A549 (cell line): Measurements from ENCODE around the gene RYR1. TPM values are rescaled to one million over a fixed set of nuclear protein-coding genes. Genes with fewer than 3 reads are reported as not detected.
A peak's percentile ranks its signal among the peaks of the same experiment; 100 is the strongest.

ENCODE experiments used
- ATAC-seq, 2 experiments: fragments of 200-7000 bp in 1 of 2; fragments of >200 bp in 1 of 2; cut with Nextera tagmentation in 1 of 2; cut with Tn5 transposase in 1 of 2; 3 replicates each; pipeline versions ENCODE4 v1.8.0 to v1.9.1; 2018 to 2020; ENCODE audit warnings: mild to moderate bottlenecking in 1 of 2, moderate library complexity in 1 of 2
- CTCF ChIA-PET: fragments of 300-600 bp; sonication (Branson Sonifier 250); formaldehyde crosslinking; extraction: SDS; loops from one replicate; lab custom pipeline; 2021; ENCODE audit warnings: antibody characterized with exemption, inconsistent platforms; lab: Yijun Ruan, JAX
- POLR2A ChIA-PET: fragments of 350-600 bp; formaldehyde crosslinking; extraction: SDS; loops from one replicate; lab custom pipeline; 2021; ENCODE audit warnings: antibody characterized with exemption, inconsistent platforms; lab: Yijun Ruan, JAX
- DNase-seq, 2 experiments: peaks; one replicate each; pipeline versions ENCODE4 v3.0.0 to v3.0.0-alpha.2; 2011 to 2016; ENCODE audit warnings: low read depth in 1 of 2, low spot score in 1 of 2
- FAIRE-seq: peaks from 2 replicates; lab custom pipeline; 2011; peaks lifted over from hg19 to GRCh38; lab: Jason Lieb, UNC
- H3K27ac ChIP-seq, 2 experiments: fragments of >200 bp; sonication (Bioruptor Twin); formaldehyde crosslinking; 3 replicates each; pipeline ENCODE4 v1.5.1; 2016 to 2017
- H3K4me1 ChIP-seq: fragments of >200 bp; sonication (Bioruptor Twin); formaldehyde crosslinking; 3 replicates; pipeline ENCODE4 v1.6.1; 2016
- H3K4me2 ChIP-seq: fragments of >200 bp; sonication (Bioruptor Twin); formaldehyde crosslinking; 3 replicates; pipeline ENCODE4 v1.6.1; 2016
- H3K4me3 ChIP-seq: fragments of >200 bp; sonication (Bioruptor Twin); formaldehyde crosslinking; 3 replicates; pipeline ENCODE4 v1.5.1; 2016
- H3K9me3 ChIP-seq: fragments of >200 bp; sonication (Bioruptor Twin); formaldehyde crosslinking; 3 replicates; pipeline ENCODE4 v1.6.1; 2016
- BHLHE40 ChIP-seq: IDR thresholded peaks from 2 replicates; pipeline ENCODE4 v1.6.1; 2012; ENCODE audit warnings: low read depth, low read length, inconsistent platforms
- CBX2 ChIP-seq: fragments of 200-600 bp; sonication (generic); IDR thresholded peaks from 2 replicates; pipeline ENCODE4 v1.6.1; 2016; ENCODE audit warnings: low read depth, mild to moderate bottlenecking, borderline replicate concordance
- CHD4 ChIP-seq: fragments of 200-600 bp; sonication (generic); IDR thresholded peaks from 2 replicates; pipeline ENCODE4 v1.6.1; 2016; ENCODE audit warnings: antibody characterized with exemption, mild to moderate bottlenecking, borderline replicate concordance
- EHF ChIP-seq: fragments of 250-450 bp; sonication (Bioruptor Pico); IDR thresholded peaks from 2 replicates; pipeline ENCODE4 v1.5.0; 2020; ENCODE audit warnings: mild to moderate bottlenecking
- EHMT2 ChIP-seq: fragments of 200-600 bp; sonication (generic); IDR thresholded peaks from 2 replicates; pipeline ENCODE4 v1.6.1; 2016; ENCODE audit warnings: antibody characterized with exemption, low read depth, mild to moderate bottlenecking, moderate library complexity
- FOSL2 ChIP-seq, 2 experiments: fragments of 450-650 bp in 1 of 2; fragments of >200 bp in 1 of 2; sonication (Bioruptor Twin) in 1 of 2; formaldehyde crosslinking; IDR thresholded peaks; 2 replicates each; pipeline versions ENCODE4 v1.5.0 to v1.6.1; 2016 to 2020; ENCODE audit warnings: mild to moderate bottlenecking in 1 of 2, moderate library complexity in 1 of 2
- GATA3 ChIP-seq: IDR thresholded peaks from 2 replicates; pipeline ENCODE4 v1.6.1; 2012; ENCODE audit warnings: borderline replicate concordance
- HES2 ChIP-seq: fragments of >200 bp; sonication (Bioruptor Twin); formaldehyde crosslinking; IDR thresholded peaks from 2 replicates; pipeline ENCODE4 v1.6.1; 2016
- HOXB13 ChIP-seq: fragments of 250-450 bp; sonication (Bioruptor Pico); IDR thresholded peaks from 2 replicates; pipeline ENCODE4 v1.5.0; 2020; ENCODE audit warnings: low read depth, mild to moderate bottlenecking, moderate library complexity
- JUNB ChIP-seq: fragments of >200 bp; sonication (Bioruptor Twin); formaldehyde crosslinking; IDR thresholded peaks from 2 replicates; pipeline ENCODE4 v1.6.1; 2016
- MAFK ChIP-seq: fragments of 450-650 bp; IDR thresholded peaks from 2 replicates; pipeline ENCODE4 v1.6.1; 2014; ENCODE audit not compliant: partially characterized antibody
- NPAS2 ChIP-seq: fragments of 250-450 bp; sonication (Bioruptor Pico); IDR thresholded peaks from 2 replicates; pipeline ENCODE4 v1.8.0; 2022; ENCODE audit warnings: mild to moderate bottlenecking, moderate library complexity, borderline replicate concordance
- NR3C1 ChIP-seq: fragments of >200 bp; sonication (Bioruptor Twin); formaldehyde crosslinking; IDR thresholded peaks from 3 replicates; pipeline ENCODE4 v1.6.1; 2017
- POLR2A ChIP-seq: IDR thresholded peaks from 2 replicates; pipeline ENCODE4 v1.6.1; 2012; ENCODE audit warnings: mild to moderate bottlenecking, low read length
- RARB ChIP-seq: fragments of 250-450 bp; sonication (Bioruptor Pico); IDR thresholded peaks from 2 replicates; pipeline ENCODE4 v1.8.0; 2021; ENCODE audit warnings: mild to moderate bottlenecking, moderate library complexity
- RNF2 ChIP-seq: fragments of 200-600 bp; sonication (generic); IDR thresholded peaks from 2 replicates; pipeline ENCODE4 v1.6.1; 2016; ENCODE audit warnings: low read depth, mild to moderate bottlenecking, antibody characterized with exemption, moderate library complexity, borderline replicate concordance
- SMC3 ChIP-seq: fragments of >200 bp; sonication (Bioruptor Twin); formaldehyde crosslinking; IDR thresholded peaks from 3 replicates; pipeline ENCODE4 v1.6.1; 2018; ENCODE audit warnings: inconsistent platforms
- ZC3H11A ChIP-seq: fragments of 450-650 bp; IDR thresholded peaks from 2 replicates; pipeline ENCODE4 v1.6.1; 2014; ENCODE audit warnings: antibody characterized with exemption, mild to moderate bottlenecking
- ZNF302 ChIP-seq: fragments of 250-450 bp; sonication (Bioruptor Pico); IDR thresholded peaks from 2 replicates; pipeline ENCODE4 v1.9.0; 2021; ENCODE audit warnings: inconsistent platforms, mild to moderate bottlenecking, moderate library complexity
- ZSCAN20 ChIP-seq: fragments of 250-450 bp; sonication (Bioruptor Pico); IDR thresholded peaks from 2 replicates; pipeline ENCODE4 v1.8.0; 2022; ENCODE audit warnings: mild to moderate bottlenecking, moderate library complexity
- WGBS: methylation state at CpG from one replicate; pipeline ENCODE4 v1.1.6; 2017; ENCODE audit errors: missing lambda C conversion rate; 5-methylcytosine and 5-hydroxymethylcytosine counted together
- polyA plus RNA-seq, 4 experiments: library from polyadenylated mRNA; depleted of rRNA in 3 of 4; stranded (reverse); fragments of >200 nt; fragmentation: RNase III in 1 of 4; extraction: RNeasy Plus Mini Kit Qiagen cat#74134 plus additional on column Dnase treatment in 1 of 4; gene quantifications; 2 replicates in 3 of 4; 3 replicates in 1 of 4; pipeline ENCODE4 v1.2.3, GENCODE V29; 2011 to 2017
- TF ChIP-seq, protein P1 (sequence below): fragments of >200 bp; sonication (Bioruptor Twin); formaldehyde crosslinking; IDR thresholded peaks from 3 replicates; pipeline ENCODE4 v1.6.1; 2016
- TF ChIP-seq, protein P2 (sequence below): fragments of 200-600 bp; sonication (generic); IDR thresholded peaks from 2 replicates; pipeline ENCODE4 v1.6.1; 2016; ENCODE audit warnings: antibody characterized with exemption, mild to moderate bottlenecking, moderate library complexity

Gene RYR1
- polyA plus RNA-seq, 2 of the 4 experiments (the other 2 are of a cell fraction), result 1.4 to 3.1 TPM

- no peak overlapping the region for H3K27ac ChIP-seq
- H3K4me1 ChIP-seq, result 0 out of 3 replicates have a peak, but pooled peaks cover 1% of the 10 kb centered on the region
- H3K4me2 ChIP-seq, result no peak overlapping the region
- no peak overlapping the region for H3K4me3 ChIP-seq
- H3K9me3 ChIP-seq, result no peaks in the 10 kb centered on the region
- WGBS, result 57% methylated on average over 13 of the region's 13 CpGs
- no peak for DNase-seq
- FAIRE-seq, result peak; percentile 68
- ChIA-PET CTCF (interaction anchor here (2.5 kb wide), 1 partner anchor 74 kb away, joined by 6 read pairs; no protein-coding TSS in a partner anchor), POLR2A (no interaction called here)
- TF ChIP-seq FOSL2 (IDR thresholded peaks at IDR 0.05) (no peak), FOSL2 (CRISPR knock-in tag; IDR thresholded peaks at IDR 0.05) (no peak), GATA3 (no peak), BHLHE40 (no peak), CHD4 (no peak), JUNB (no peak), CBX2 (no peak), RARB (CRISPR knock-in tag) (no peak), HOXB13 (no peak), SMC3 (no peak), RNF2 (no peak), ZNF302 (CRISPR knock-in tag) (no peak), NPAS2 (CRISPR knock-in tag) (no peak), HES2 (no peak), NR3C1 (no peak), MAFK (no peak), ZSCAN20 (CRISPR knock-in tag) (no peak), ZC3H11A (no peak), EHMT2 (no peak)
- TF ChIP-seq, protein P1, sequence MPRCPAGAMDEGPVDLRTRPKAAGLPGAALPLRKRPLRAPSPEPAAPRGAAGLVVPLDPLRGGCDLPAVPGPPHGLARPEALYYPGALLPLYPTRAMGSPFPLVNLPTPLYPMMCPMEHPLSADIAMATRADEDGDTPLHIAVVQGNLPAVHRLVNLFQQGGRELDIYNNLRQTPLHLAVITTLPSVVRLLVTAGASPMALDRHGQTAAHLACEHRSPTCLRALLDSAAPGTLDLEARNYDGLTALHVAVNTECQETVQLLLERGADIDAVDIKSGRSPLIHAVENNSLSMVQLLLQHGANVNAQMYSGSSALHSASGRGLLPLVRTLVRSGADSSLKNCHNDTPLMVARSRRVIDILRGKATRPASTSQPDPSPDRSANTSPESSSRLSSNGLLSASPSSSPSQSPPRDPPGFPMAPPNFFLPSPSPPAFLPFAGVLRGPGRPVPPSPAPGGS, result no peak
- TF ChIP-seq, protein P2, sequence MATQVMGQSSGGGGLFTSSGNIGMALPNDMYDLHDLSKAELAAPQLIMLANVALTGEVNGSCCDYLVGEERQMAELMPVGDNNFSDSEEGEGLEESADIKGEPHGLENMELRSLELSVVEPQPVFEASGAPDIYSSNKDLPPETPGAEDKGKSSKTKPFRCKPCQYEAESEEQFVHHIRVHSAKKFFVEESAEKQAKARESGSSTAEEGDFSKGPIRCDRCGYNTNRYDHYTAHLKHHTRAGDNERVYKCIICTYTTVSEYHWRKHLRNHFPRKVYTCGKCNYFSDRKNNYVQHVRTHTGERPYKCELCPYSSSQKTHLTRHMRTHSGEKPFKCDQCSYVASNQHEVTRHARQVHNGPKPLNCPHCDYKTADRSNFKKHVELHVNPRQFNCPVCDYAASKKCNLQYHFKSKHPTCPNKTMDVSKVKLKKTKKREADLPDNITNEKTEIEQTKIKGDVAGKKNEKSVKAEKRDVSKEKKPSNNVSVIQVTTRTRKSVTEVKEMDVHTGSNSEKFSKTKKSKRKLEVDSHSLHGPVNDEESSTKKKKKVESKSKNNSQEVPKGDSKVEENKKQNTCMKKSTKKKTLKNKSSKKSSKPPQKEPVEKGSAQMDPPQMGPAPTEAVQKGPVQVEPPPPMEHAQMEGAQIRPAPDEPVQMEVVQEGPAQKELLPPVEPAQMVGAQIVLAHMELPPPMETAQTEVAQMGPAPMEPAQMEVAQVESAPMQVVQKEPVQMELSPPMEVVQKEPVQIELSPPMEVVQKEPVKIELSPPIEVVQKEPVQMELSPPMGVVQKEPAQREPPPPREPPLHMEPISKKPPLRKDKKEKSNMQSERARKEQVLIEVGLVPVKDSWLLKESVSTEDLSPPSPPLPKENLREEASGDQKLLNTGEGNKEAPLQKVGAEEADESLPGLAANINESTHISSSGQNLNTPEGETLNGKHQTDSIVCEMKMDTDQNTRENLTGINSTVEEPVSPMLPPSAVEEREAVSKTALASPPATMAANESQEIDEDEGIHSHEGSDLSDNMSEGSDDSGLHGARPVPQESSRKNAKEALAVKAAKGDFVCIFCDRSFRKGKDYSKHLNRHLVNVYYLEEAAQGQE, result no peak
- ATAC-seq, result no peak
Measured at GRCh38 chr19:38559428-38560401, 126.2 kb downstream of the RYR1 start.

GRCh38 chr19:38561053-38561606 lies 127.6 kb downstream of the RYR1 start:
- ChIA-PET POLR2A (interaction anchor here (0.6 kb wide), 1 partner anchor 888 kb away, joined by 4 read pairs; no protein-coding TSS in a partner anchor), CTCF (interaction anchor here (0.6 to 5.0 kb wide), 9 partner anchors 8 to 390 kb away, joined by 3 to 31 read pairs (median 3); partner anchors contain the start of genes MRPS12 and SARS2)
- WGBS, result 81% methylated on average over 42 of the region's 42 CpGs
- FAIRE-seq (no peak), ATAC-seq (no peak), DNase-seq (no peak)
- Histone ChIP-seq H3K4me2 (no peak overlapping the region), H3K9me3 (no peaks in the 10 kb centered on the region), H3K4me3 (no peak overlapping the region), H3K27ac (no peak overlapping the region), H3K4me1 (0 out of 3 replicates have a peak, but pooled peaks cover 3% of the 10 kb centered on the region)
- TF ChIP-seq EHF (CRISPR knock-in tag), result no peak
- TF ChIP-seq POLR2A, result 0 out of 2 replicates have a peak, but pooled peaks have one; percentile 4
- TF ChIP-seq, all 56 proteins: peak for 1
